Smooth muscle cell (in vitro differentiated cells): Measurements from ENCODE around the gene PGM5. TPM values are rescaled to one million over a fixed set of nuclear protein-coding genes. Genes with fewer than 3 reads are reported as not detected.
A peak's percentile ranks its signal among the peaks of the same experiment; 100 is the strongest.

Source experiments
- DNase-seq: peaks from one replicate; lab custom pipeline; 2025; ENCODE audit not compliant: unreplicated experiment; lab: John Stamatoyannopoulos, UW
- H2AFZ ChIP-seq: fragments of 200-600 bp; sonication (generic); 2 replicates; pipeline ENCODE4 v1.6.0; 2016; ENCODE audit warnings: antibody characterized with exemption, low read depth, mild to moderate bottlenecking
- H3F3A ChIP-seq: fragments of 200-600 bp; sonication (generic); 2 replicates; pipeline ENCODE4 v1.6.0; 2017; ENCODE audit warnings: antibody characterized with exemption, low read depth
- H3K27ac ChIP-seq: fragments of 200-600 bp; sonication (generic); 2 replicates; pipeline ENCODE4 v1.5.1; 2016; ENCODE audit warnings: low read depth, mild to moderate bottlenecking
- H3K27me3 ChIP-seq: fragments of 200-600 bp; sonication (generic); 2 replicates; pipeline ENCODE4 v1.6.1; 2016; ENCODE audit warnings: low read depth, mild to moderate bottlenecking
- H3K36me3 ChIP-seq: fragments of 200-600 bp; sonication (generic); 2 replicates; pipeline ENCODE4 v1.5.1; 2016; ENCODE audit warnings: low read depth
- H3K4me1 ChIP-seq: fragments of 200-600 bp; sonication (generic); 2 replicates; pipeline ENCODE4 v1.5.1; 2016; ENCODE audit warnings: low read depth
- H3K4me2 ChIP-seq: fragments of 200-600 bp; sonication (generic); 2 replicates; pipeline ENCODE4 v1.6.0; 2016; ENCODE audit warnings: mild to moderate bottlenecking
- H3K4me3 ChIP-seq: fragments of 200-600 bp; sonication (generic); 2 replicates; pipeline ENCODE4 v1.5.1; 2016; ENCODE audit warnings: mild to moderate bottlenecking
- H3K79me2 ChIP-seq: fragments of 200-600 bp; sonication (generic); 2 replicates; pipeline ENCODE4 v1.6.0; 2016; ENCODE audit warnings: low read depth, mild to moderate bottlenecking
- H3K9ac ChIP-seq: fragments of 200-600 bp; sonication (generic); 2 replicates; pipeline ENCODE4 v1.6.0; 2016; ENCODE audit warnings: low read depth
- H3K9me3 ChIP-seq: fragments of 200-600 bp; sonication (generic); replicated peaks from 2 replicates; pipeline ENCODE4 v1.5.1; 2016; ENCODE audit warnings: low read depth
- H4K20me1 ChIP-seq: fragments of 200-600 bp; sonication (generic); 2 replicates; pipeline ENCODE4 v1.6.0; 2016; ENCODE audit warnings: low read depth
- CTCF ChIP-seq: fragments of 200-600 bp; sonication (generic); IDR thresholded peaks from 2 replicates; pipeline ENCODE4 v1.5.1; 2017; ENCODE audit warnings: borderline replicate concordance, mild to moderate bottlenecking, antibody characterized with exemption; ENCODE audit not compliant: insufficient read depth, poor library complexity, severe bottlenecking
- WGBS: methylation state at CpG from one replicate; pipeline ENCODE4 v1.1.7; 2016; ENCODE audit warnings: low lambda C conversion rate; 5-methylcytosine and 5-hydroxymethylcytosine counted together
- polyA plus RNA-seq: library from polyadenylated mRNA; unstranded; fragments of >200 nt; fragmentation: Nextera tagmentation; extraction: Ambion mirVana; gene quantifications from 2 replicates; pipeline ENCODE4 v1.2.1, GENCODE V29; 2016
- total RNA-seq: library from RNA; depleted of rRNA; stranded (reverse); fragments of >200 nt; gene quantifications from 2 replicates; pipeline ENCODE4 v1.2.3, GENCODE V29; 2014

PGM5 gene
- total and polyA plus RNA-seq, 2 experiments from 2014 or later = 0.77 to 5.6 TPM

GRCh38 chr9:68541568-68541967 lies 185.2 kb downstream of the PGM5 start:
- Histone ChIP-seq H3K4me2 (peak overlapping the region; percentile 53), H3K9ac (no peak overlapping the region), H3K27ac (no peak overlapping the region), H4K20me1 (no peaks in the 10 kb centered on the region), H2AFZ (no peak overlapping the region), H3K27me3 (peaks cover 5% of the 10 kb centered on the region), H3K4me3 (no peak overlapping the region), H3K9me3 (no peaks in the 10 kb centered on the region), H3K79me2 (no peaks in the 10 kb centered on the region), H3K4me1 (no peaks in the 10 kb centered on the region), H3K36me3 (no peaks in the 10 kb centered on the region), H3F3A (no peaks in the 10 kb centered on the region)
- WGBS = 45% methylated on average over 2 of the region's 2 CpGs
- DNase-seq = no peak
- TF ChIP-seq CTCF = no peak

- Histone ChIP-seq H3K36me3 (no peaks in the 10 kb centered on the region), H3K27me3 (peaks cover 11% of the 10 kb centered on the region), H4K20me1 (no peaks in the 10 kb centered on the region), H3K4me3 (no peak overlapping the region), H3F3A (no peaks in the 10 kb centered on the region), H3K4me1 (no peaks in the 10 kb centered on the region), H3K79me2 (no peaks in the 10 kb centered on the region), H2AFZ (no peak overlapping the region), H3K9ac (no peak overlapping the region), H3K27ac (no peak overlapping the region), H3K4me2 (no peak overlapping the region), H3K9me3 (no peaks in the 10 kb centered on the region)
- 94% methylated on average over 3 of the region's 3 CpGs for WGBS
- DNase-seq = no peak
- TF ChIP-seq CTCF = no peak
Observed at GRCh38 chr9:68545033-68545705, 188.8 kb downstream of the PGM5 start.

- Histone ChIP-seq H3K27ac (no peak overlapping the region), H3K4me2 (no peak overlapping the region), H4K20me1 (no peaks in the 10 kb centered on the region), H3K4me1 (no peaks in the 10 kb centered on the region), H2AFZ (no peak overlapping the region), H3K79me2 (no peaks in the 10 kb centered on the region), H3K27me3 (peaks cover 11% of the 10 kb centered on the region), H3K36me3 (no peaks in the 10 kb centered on the region), H3K4me3 (no peak overlapping the region), H3K9ac (no peak overlapping the region), H3K9me3 (no peaks in the 10 kb centered on the region), H3F3A (no peaks in the 10 kb centered on the region)
- DNase-seq = no peak
- 81% methylated on average over 6 of the region's 6 CpGs for WGBS
- no peak for TF ChIP-seq CTCF
Observed at GRCh38 chr9:68546596-68547390, 190.4 kb downstream of the PGM5 start.
